ENCODE results near the gene SYNE2.
"Not testable (repeated sequence)": the region's sequence is repeated elsewhere in the genome, so short reads cannot be mapped to it uniquely, and the experiment has no call there.

The SYNE2 gene

GRCh38 chr14:63852817-63853731, at the start of gene SYNE2:
TSS of gene SYNE2 (plus strand) at chr14:63853004. CDS start at chr14:63909149, 56,145 bp downstream.
- DNase-seq (ENCODE audit: low read depth in 2 of 2): peak; percentile 72 to 75

- not testable (repeated sequence) for DNase-seq (ENCODE audit: low read depth in 2 of 2)
Measured at GRCh38 chr14:63803221-63803791, 49.5 kb upstream of the SYNE2 start.

GRCh38 chr14:63806064-63806463, 46.7 kb upstream of the SYNE2 start:
- not testable (repeated sequence) for DNase-seq (ENCODE audit: low read depth in 2 of 2)

- not testable (repeated sequence) for DNase-seq (ENCODE audit: low read depth in 2 of 2)
Measured at GRCh38 chr14:63811692-63812091, 41.1 kb upstream of the SYNE2 start.

- DNase-seq (ENCODE audit: low read depth in 2 of 2): no peak
Measured at GRCh38 chr14:63833728-63834127, 19.1 kb upstream of the SYNE2 start.

- DNase-seq (ENCODE audit: low read depth in 2 of 2): peak in 1 of 2 donors; percentile 12
Measured at GRCh38 chr14:63840981-63841380, 11.8 kb upstream of the SYNE2 start.

GRCh38 chr14:63843796-63844195, 9.0 kb upstream of the SYNE2 start:
- DNase-seq (ENCODE audit: low read depth in 2 of 2): no peak

GRCh38 chr14:63848890-63849289, 3.9 kb upstream of the SYNE2 start:
- no peak for DNase-seq (ENCODE audit: low read depth in 2 of 2)

- DNase-seq (ENCODE audit: low read depth in 2 of 2): no peak
Measured at GRCh38 chr14:63852271-63852816, 460 bp upstream of the SYNE2 start.

GRCh38 chr14:63853831-63854293, 1.1 kb downstream of the SYNE2 start:
- peak; percentile 14 to 16 for DNase-seq (ENCODE audit: low read depth in 2 of 2)

- no peak for DNase-seq (ENCODE audit: low read depth in 2 of 2)
Measured at GRCh38 chr14:63854330-63854729, 1.5 kb downstream of the SYNE2 start.

GRCh38 chr14:63855281-63855680, 2.5 kb downstream of the SYNE2 start:
- no peak for DNase-seq (ENCODE audit: low read depth in 2 of 2)

- DNase-seq (ENCODE audit: low read depth in 2 of 2): peak in 1 of 2 donors; percentile 7
Measured at GRCh38 chr14:63857466-63858030, 4.7 kb downstream of the SYNE2 start.

- no peak for DNase-seq (ENCODE audit: low read depth in 2 of 2)
Measured at GRCh38 chr14:63860146-63860545, 7.3 kb downstream of the SYNE2 start.

GRCh38 chr14:63862163-63862562, 9.4 kb downstream of the SYNE2 start:
- DNase-seq (ENCODE audit: low read depth in 2 of 2): no peak

- no peak for DNase-seq (ENCODE audit: low read depth in 2 of 2)
Measured at GRCh38 chr14:63863004-63863403, 10.2 kb downstream of the SYNE2 start.

GRCh38 chr14:63864775-63865174, 12.0 kb downstream of the SYNE2 start:
- DNase-seq (ENCODE audit: low read depth in 2 of 2): not testable (repeated sequence)

- no peak for DNase-seq (ENCODE audit: low read depth in 2 of 2)
Measured at GRCh38 chr14:63867933-63868921, 15.4 kb downstream of the SYNE2 start.

GRCh38 chr14:63869940-63870752, 17.3 kb downstream of the SYNE2 start:
- DNase-seq (ENCODE audit: low read depth in 2 of 2): not testable (repeated sequence)

- DNase-seq (ENCODE audit: low read depth in 2 of 2): not testable (repeated sequence)
Measured at GRCh38 chr14:63870753-63871037, 17.9 kb downstream of the SYNE2 start.

Measured in stimulated activated CD8-positive, alpha-beta memory T cell treated with anti-CD3 and anti-CD28 coated beads, Interleukin-15, amount 100 ng/mL, for 48 hours (primary cell).